ENCODE measurements around the gene FLNC. TPM values are rescaled to one million over a fixed set of nuclear protein-coding genes. Genes with fewer than 3 reads are reported as not detected.

The FLNC gene
- polyA plus RNA-seq, 1 of the 3 experiments (the other 2 are of a cell fraction), result 43.7 TPM

DNA sequence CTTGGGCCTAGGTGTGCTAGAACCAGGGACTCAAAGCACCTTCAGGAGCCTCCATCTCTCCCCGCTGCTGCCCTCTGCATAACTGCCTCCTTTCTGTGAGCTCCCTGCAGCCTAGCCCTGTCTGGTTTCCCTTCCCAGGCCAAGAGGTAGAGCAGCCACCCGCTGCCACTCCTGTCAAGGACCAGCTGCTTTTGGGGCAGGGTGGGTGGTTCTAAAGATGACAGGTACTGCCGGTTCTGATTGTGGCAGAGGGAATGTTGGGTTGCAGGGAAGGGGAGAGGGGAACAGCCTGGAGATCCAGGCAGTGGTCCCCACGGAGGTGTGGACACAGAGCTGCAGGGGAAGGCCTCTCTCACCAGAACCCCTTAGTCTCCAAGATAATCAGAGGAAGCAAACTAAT, 3.7 kb upstream of the FLNC start (continued):
- TF ChIP-seq, protein P1, sequence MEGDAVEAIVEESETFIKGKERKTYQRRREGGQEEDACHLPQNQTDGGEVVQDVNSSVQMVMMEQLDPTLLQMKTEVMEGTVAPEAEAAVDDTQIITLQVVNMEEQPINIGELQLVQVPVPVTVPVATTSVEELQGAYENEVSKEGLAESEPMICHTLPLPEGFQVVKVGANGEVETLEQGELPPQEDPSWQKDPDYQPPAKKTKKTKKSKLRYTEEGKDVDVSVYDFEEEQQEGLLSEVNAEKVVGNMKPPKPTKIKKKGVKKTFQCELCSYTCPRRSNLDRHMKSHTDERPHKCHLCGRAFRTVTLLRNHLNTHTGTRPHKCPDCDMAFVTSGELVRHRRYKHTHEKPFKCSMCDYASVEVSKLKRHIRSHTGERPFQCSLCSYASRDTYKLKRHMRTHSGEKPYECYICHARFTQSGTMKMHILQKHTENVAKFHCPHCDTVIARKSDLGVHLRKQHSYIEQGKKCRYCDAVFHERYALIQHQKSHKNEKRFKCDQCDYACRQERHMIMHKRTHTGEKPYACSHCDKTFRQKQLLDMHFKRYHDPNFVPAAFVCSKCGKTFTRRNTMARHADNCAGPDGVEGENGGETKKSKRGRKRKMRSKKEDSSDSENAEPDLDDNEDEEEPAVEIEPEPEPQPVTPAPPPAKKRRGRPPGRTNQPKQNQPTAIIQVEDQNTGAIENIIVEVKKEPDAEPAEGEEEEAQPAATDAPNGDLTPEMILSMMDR (IDR thresholded peaks at IDR 0.05), result no peak
- TF ChIP-seq CHD2 (IDR thresholded peaks at IDR 0.05; ENCODE audit: low read length, partially characterized antibody), result no peak

GRCh38 chr7:128826916-128827247, 3.3 kb upstream of the FLNC start:
- H3K27ac ChIP-seq (ENCODE audit: low read depth in 2 of 2, low read length in 1 of 2), result peak overlapping the region in 1 of 2 experiments; percentile 98; a peak in 2 of 4 replicates
- 80% methylated on average over 1 of the region's 1 CpG for WGBS (ENCODE audit: low lambda C conversion rate)
- no peak overlapping the region for H3K4me3 ChIP-seq (ENCODE audit: low read depth in 2 of 2, low read length in 1 of 2)
- DNase-seq, result no peak
- peak overlapping the region; percentile 74; the same call in 1 of the 2 replicates for H3K4me2 ChIP-seq
- peaks cover 8% of the 10 kb centered on the region; the same call in 1 of the 2 replicates for H4K20me1 ChIP-seq (ENCODE audit: insufficient read depth)
- TF ChIP-seq RCOR1 (IDR thresholded peaks at IDR 0.05; ENCODE audit: low read length) (no peak), CHD2 (IDR thresholded peaks at IDR 0.05; ENCODE audit: low read length, partially characterized antibody) (no peak), EP300 (IDR thresholded peaks at IDR 0.05; ENCODE audit: borderline replicate concordance in 1 of 2, low read depth in 1 of 2, low read length in 1 of 2) (no peak), GABPA (IDR thresholded peaks at IDR 0.05; ENCODE audit: low read depth) (no peak), SIN3A (IDR thresholded peaks at IDR 0.05; ENCODE audit: borderline replicate concordance, low read depth, low read length) (no peak), MXI1 (IDR thresholded peaks at IDR 0.05; ENCODE audit: low read depth, low read length) (no peak), ELF1 (IDR thresholded peaks at IDR 0.05) (no peak), MEF2A (IDR thresholded peaks at IDR 0.05; ENCODE audit: borderline replicate concordance, low read depth) (no peak), TEAD4 (IDR thresholded peaks at IDR 0.05; ENCODE audit: borderline replicate concordance, insufficient read depth) (no peak), NFIC (IDR thresholded peaks at IDR 0.05; ENCODE audit: borderline replicate concordance) (no peak), MAX (IDR thresholded peaks at IDR 0.05; ENCODE audit: low read depth) (no peak), RFX5 (IDR thresholded peaks at IDR 0.05; ENCODE audit: low read length) (no peak)
- TF ChIP-seq, protein P1 (IDR thresholded peaks at IDR 0.05), result no peak
- TF ChIP-seq, protein P2, sequence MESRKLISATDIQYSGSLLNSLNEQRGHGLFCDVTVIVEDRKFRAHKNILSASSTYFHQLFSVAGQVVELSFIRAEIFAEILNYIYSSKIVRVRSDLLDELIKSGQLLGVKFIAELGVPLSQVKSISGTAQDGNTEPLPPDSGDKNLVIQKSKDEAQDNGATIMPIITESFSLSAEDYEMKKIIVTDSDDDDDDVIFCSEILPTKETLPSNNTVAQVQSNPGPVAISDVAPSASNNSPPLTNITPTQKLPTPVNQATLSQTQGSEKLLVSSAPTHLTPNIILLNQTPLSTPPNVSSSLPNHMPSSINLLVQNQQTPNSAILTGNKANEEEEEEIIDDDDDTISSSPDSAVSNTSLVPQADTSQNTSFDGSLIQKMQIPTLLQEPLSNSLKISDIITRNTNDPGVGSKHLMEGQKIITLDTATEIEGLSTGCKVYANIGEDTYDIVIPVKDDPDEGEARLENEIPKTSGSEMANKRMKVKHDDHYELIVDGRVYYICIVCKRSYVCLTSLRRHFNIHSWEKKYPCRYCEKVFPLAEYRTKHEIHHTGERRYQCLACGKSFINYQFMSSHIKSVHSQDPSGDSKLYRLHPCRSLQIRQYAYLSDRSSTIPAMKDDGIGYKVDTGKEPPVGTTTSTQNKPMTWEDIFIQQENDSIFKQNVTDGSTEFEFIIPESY (IDR thresholded peaks at IDR 0.05; ENCODE audit: borderline replicate concordance, low read depth), result no peak
- TF ChIP-seq, protein P3, sequence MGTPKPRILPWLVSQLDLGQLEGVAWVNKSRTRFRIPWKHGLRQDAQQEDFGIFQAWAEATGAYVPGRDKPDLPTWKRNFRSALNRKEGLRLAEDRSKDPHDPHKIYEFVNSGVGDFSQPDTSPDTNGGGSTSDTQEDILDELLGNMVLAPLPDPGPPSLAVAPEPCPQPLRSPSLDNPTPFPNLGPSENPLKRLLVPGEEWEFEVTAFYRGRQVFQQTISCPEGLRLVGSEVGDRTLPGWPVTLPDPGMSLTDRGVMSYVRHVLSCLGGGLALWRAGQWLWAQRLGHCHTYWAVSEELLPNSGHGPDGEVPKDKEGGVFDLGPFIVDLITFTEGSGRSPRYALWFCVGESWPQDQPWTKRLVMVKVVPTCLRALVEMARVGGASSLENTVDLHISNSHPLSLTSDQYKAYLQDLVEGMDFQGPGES (IDR thresholded peaks at IDR 0.05; ENCODE audit: low read depth, low read length), result no peak
- TF ChIP-seq, protein P4, sequence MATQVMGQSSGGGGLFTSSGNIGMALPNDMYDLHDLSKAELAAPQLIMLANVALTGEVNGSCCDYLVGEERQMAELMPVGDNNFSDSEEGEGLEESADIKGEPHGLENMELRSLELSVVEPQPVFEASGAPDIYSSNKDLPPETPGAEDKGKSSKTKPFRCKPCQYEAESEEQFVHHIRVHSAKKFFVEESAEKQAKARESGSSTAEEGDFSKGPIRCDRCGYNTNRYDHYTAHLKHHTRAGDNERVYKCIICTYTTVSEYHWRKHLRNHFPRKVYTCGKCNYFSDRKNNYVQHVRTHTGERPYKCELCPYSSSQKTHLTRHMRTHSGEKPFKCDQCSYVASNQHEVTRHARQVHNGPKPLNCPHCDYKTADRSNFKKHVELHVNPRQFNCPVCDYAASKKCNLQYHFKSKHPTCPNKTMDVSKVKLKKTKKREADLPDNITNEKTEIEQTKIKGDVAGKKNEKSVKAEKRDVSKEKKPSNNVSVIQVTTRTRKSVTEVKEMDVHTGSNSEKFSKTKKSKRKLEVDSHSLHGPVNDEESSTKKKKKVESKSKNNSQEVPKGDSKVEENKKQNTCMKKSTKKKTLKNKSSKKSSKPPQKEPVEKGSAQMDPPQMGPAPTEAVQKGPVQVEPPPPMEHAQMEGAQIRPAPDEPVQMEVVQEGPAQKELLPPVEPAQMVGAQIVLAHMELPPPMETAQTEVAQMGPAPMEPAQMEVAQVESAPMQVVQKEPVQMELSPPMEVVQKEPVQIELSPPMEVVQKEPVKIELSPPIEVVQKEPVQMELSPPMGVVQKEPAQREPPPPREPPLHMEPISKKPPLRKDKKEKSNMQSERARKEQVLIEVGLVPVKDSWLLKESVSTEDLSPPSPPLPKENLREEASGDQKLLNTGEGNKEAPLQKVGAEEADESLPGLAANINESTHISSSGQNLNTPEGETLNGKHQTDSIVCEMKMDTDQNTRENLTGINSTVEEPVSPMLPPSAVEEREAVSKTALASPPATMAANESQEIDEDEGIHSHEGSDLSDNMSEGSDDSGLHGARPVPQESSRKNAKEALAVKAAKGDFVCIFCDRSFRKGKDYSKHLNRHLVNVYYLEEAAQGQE (IDR thresholded peaks at IDR 0.05; ENCODE audit: low read depth, low read length), result no peak
- peaks cover 16% of the 10 kb centered on the region for H3K79me2 ChIP-seq (ENCODE audit: insufficient read depth)
- H3K9me3 ChIP-seq, result no peaks in the 10 kb centered on the region
- no peaks in the 10 kb centered on the region for H3K27me3 ChIP-seq (ENCODE audit: insufficient read depth)
- CTCF ChIA-PET, result interaction anchor here (0.7 to 3.7 kb wide), 3 partner anchors 12 to 458 kb away, joined by 3 to 12 read pairs (median 3); no protein-coding TSS in a partner anchor
- H2AFZ ChIP-seq (ENCODE audit: low read depth), result peak overlapping the region; percentile 7; the same call in 1 of the 2 replicates
- peaks cover 38% of the 10 kb centered on the region for H3F3A ChIP-seq (replicated peaks; ENCODE audit: insufficient read depth)
- peaks cover 25 to 31% of the 10 kb centered on the region in 2 experiments; a peak in 3 of 4 replicates for H3K4me1 ChIP-seq (ENCODE audit: control insufficient read depth in 1 of 2, insufficient read depth in 2 of 2, low read depth in 1 of 2, low read length in 1 of 2)
- POLR2A ChIA-PET, result interaction anchor here (1.6 to 2.4 kb wide), 2 partner anchors 9 to 15 kb away, joined by 4 to 15 read pairs; no protein-coding TSS in a partner anchor
- no peaks in the 10 kb centered on the region for H3K36me3 ChIP-seq (replicated peaks in 1 of 2; ENCODE audit: control insufficient read depth in 1 of 2, insufficient read depth in 2 of 2, low read length in 1 of 2)
- H3K9ac ChIP-seq, result peak overlapping the region; percentile 50; the same call in 1 of the 2 replicates
- no peaks in the 10 kb centered on the region for H3K9me2 ChIP-seq

Data from SK-N-SH (cell line).